RWPE1 (cell line): ENCODE measurements around the gene ANKAR.

Source experiments
- CTCF ChIA-PET: fragments of 350-600 bp; sonication (Branson Sonifier 250); formaldehyde crosslinking; extraction: SDS; loops from one replicate; lab custom pipeline; 2021; lab: Yijun Ruan, JAX
- POLR2A ChIA-PET: fragments of 400-600 bp; formaldehyde crosslinking; extraction: SDS; loops from one replicate; lab custom pipeline; 2020; ENCODE audit warnings: antibody characterized with exemption; ENCODE audit not compliant: low non-redundant PET; lab: Yijun Ruan, JAX
- DNase-seq: peaks from one replicate; pipeline ENCODE4 v3.0.0; 2012; ENCODE audit warnings: low spot score
- H3K27ac ChIP-seq: fragments of 450-650 bp; 2 replicates; pipeline ENCODE4 v1.5.1; 2017
- TF ChIP-seq, protein P1 (sequence below): fragments of 450-650 bp; conservative IDR thresholded peaks from 2 replicates; pipeline ENCODE4 v1.5.1; 2017; ENCODE audit warnings: low read depth, mild to moderate bottlenecking

The ANKAR gene

DNA sequence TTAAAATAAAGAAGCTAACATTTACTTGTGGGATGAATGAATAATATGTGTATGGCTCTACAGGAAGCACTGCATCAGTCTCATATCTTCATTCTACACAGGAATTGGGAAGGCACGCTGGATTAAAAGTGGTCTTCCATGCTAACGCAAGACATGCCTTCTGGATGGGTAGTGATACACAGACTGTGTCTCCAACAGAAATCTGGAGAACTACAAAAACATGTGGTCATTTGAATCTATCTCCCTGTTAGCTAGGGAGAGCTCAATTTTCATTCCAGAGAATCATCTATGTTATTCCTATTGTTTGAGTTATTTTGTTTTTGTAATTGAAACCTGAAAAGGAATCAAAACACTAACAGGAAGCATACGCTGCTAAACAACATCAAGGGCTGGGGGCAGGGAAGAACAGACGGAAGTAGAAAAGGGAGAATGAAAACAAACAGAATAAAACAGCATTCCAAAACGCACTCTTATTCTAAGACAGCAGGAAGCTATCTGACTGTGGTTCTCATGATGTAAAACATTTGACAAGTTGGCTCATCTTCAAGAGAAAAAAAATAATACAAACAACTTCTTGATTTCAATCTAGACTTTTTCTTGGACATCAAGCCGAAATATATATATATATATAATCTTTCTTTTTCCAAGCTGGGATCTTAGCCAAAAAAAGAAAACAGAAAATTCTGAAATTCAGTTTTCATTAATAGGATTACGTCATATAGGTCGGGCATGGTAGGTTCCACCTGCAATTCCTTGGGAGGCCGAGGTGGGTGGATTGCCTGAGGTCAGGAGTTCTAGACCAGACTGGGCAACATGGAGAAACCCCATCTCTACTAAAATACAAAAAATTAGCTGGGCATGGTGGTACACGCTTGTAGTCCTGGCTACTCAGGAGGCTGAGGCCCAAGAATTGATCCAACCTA lies 44.7 kb upstream of the ANKAR start:
- ChIA-PET POLR2A (no interaction called here), CTCF (interaction anchor here (0.6 kb wide), 2 partner anchors 16 to 33 kb away, joined by 3 to 4 read pairs; no protein-coding TSS in a partner anchor)
- DNase-seq, result no peak
- TF ChIP-seq, protein P1, sequence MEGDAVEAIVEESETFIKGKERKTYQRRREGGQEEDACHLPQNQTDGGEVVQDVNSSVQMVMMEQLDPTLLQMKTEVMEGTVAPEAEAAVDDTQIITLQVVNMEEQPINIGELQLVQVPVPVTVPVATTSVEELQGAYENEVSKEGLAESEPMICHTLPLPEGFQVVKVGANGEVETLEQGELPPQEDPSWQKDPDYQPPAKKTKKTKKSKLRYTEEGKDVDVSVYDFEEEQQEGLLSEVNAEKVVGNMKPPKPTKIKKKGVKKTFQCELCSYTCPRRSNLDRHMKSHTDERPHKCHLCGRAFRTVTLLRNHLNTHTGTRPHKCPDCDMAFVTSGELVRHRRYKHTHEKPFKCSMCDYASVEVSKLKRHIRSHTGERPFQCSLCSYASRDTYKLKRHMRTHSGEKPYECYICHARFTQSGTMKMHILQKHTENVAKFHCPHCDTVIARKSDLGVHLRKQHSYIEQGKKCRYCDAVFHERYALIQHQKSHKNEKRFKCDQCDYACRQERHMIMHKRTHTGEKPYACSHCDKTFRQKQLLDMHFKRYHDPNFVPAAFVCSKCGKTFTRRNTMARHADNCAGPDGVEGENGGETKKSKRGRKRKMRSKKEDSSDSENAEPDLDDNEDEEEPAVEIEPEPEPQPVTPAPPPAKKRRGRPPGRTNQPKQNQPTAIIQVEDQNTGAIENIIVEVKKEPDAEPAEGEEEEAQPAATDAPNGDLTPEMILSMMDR, result no peak
- H3K27ac ChIP-seq, result no peak overlapping the region

- DNase-seq, result no peak
- ChIA-PET POLR2A (no interaction called here), CTCF (no interaction called here)
- TF ChIP-seq, protein P1, result no peak
- no peak overlapping the region for H3K27ac ChIP-seq
These were observed 42.6 kb upstream of the ANKAR start for GRCh38 chr2:189631849-189632248.

DNA sequence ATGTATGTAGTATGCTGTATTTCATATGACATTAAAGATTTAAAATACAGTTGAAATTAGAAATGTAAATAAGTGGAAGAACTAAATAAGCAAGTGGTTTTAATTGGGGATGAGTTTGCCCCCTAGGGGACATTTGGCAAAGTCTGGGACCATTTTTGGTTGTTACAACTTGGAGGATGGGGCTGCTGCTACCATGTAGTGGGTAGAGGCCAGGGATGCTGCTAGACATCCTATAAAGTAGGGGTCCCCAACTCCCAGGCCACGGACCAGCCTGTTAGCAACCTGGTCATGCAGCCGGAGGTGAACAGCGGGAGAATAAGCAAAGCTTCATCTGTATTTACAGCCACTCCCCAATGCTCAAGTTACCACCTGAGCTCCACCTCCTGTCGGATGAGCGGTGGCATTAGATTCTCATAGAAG lies 41.1 kb upstream of the ANKAR start:
- no peak overlapping the region for H3K27ac ChIP-seq
- CTCF ChIA-PET, result interaction anchor here (0.6 to 0.7 kb wide), 2 partner anchors 26 to 27 kb away, joined by 3 to 5 read pairs; no protein-coding TSS in a partner anchor
- no peak for DNase-seq
- POLR2A ChIA-PET, result no interaction called here
- TF ChIP-seq, protein P1, result no peak

DNA sequence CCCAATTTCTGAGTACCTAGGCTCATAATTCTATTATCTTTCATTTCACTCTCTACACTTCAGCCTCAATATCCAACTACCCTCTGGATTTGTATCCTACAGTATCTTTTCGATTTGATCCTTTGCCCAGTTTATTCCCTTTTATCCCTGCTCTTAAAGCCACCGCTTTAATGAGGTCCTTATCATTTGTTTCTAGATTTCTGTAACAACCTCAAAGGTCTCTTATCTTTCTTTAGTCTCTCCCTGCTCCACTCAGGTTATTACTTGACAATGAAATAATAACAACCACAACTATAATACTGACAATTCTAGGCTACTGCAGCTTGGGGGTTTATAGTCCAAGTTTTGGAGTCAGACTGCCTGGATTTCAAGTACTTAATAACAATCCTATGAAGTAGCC lies 39.1 kb upstream of the ANKAR start:
- H3K27ac ChIP-seq, result no peak overlapping the region
- POLR2A ChIA-PET, result no interaction called here
- no peak for DNase-seq
- CTCF ChIA-PET, result no interaction called here
- TF ChIP-seq, protein P1, result no peak

- ChIA-PET CTCF (interaction anchor here (0.6 kb wide), 1 partner anchor 528 kb away, joined by 3 read pairs; no protein-coding TSS in a partner anchor), POLR2A (no interaction called here)
- no peak for DNase-seq
- no peak overlapping the region for H3K27ac ChIP-seq
- TF ChIP-seq, protein P1, result no peak
These were observed 36.0 kb upstream of the ANKAR start for GRCh38 chr2:189638301-189639006.

- no peak overlapping the region for H3K27ac ChIP-seq
- ChIA-PET POLR2A (no interaction called here), CTCF (interaction anchor here (0.6 kb wide), 1 partner anchor 528 kb away, joined by 3 read pairs; no protein-coding TSS in a partner anchor)
- TF ChIP-seq, protein P1, result no peak
- no peak for DNase-seq
These were observed 35.4 kb upstream of the ANKAR start for GRCh38 chr2:189639007-189639609.
